ENCODE data around the gene ZSWIM2.
"Not testable (repeated sequence)": the region's sequence is repeated elsewhere in the genome, so short reads cannot be mapped to it uniquely, and the experiment has no call there.

ZSWIM2 gene

DNA sequence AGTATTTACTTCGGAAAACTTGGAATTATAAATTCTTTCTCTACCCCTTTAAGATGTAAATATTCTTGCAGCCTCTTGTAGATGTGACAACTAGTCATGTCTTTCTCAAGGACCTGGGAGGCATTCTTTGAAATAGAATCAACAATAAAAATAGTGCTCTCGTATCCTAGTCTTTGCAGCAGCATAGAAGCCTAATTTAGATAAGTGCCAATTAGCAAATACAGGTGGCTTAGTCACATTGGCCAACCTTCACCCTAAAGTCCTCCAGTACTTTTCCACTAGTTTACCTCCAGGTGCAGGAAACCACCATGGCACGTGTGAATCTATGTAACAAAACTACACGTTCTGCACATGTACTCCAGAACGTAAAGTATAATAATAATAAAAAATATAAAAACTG, 3.5 kb upstream of the ZSWIM2 start:
- DNase-seq (ENCODE audit: low read depth in 3 of 3, low spot score in 1 of 3): no peak

DNA sequence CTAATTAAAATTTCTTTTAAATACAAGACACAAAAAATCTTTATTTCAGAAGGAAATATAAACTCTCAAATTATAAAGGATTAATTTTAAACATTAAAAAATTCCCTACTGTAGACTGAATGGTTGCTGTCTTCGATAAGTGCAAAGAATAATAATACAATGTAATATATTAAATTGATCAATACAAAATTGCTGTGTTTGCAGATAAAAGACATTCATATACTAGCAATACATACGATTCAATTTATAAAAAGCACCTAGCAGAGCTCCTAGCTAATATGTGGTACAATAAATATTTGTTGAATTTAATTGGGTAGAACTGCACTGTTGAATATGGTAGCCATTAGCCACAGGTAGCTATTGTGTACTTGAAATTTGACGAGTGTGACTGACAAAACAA, 6.6 kb downstream of the ZSWIM2 start:
- no peak for DNase-seq (ENCODE audit: low read depth in 3 of 3, low spot score in 1 of 3)

DNA sequence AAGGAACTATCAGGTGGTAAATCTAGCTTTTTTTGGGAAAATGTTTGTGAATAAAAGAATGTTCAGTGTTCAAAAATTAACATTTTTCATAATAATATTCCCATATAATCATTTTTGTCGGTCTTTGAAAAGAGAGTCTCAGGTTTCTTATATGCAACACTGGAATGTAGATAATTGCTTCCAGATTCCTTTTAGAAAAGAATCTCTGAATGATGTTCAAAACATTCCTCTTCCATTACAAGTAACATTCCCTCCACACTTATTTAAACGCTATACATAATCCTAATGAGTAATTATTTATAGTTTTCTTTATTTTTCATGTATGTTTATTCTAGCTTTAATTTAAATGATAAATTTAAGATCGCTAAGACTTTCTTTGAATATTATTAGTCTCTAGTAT, 7.0 kb downstream of the ZSWIM2 start:
- DNase-seq (ENCODE audit: low read depth in 3 of 3, low spot score in 1 of 3): no peak

DNA sequence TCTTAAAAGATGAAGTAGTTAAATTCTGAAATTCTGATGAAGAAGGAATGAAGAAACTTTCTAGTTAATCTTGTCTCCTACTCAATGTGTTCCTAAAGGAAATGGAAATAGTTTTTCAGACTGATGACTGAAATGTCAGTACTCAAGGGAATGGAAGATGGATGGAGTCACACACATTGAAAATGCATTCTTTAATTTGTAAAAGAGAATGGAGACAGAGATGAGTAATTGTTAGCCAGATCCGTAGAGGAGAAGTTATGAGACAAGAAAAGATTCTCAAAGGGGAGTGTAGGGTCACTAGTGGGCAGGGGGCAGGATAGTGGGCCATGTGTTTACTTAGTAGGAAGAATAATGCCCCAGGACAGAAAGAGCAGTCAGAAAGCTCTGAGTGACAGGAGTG, 13.3 kb downstream of the ZSWIM2 start:
- no peak for DNase-seq (ENCODE audit: low read depth in 3 of 3, low spot score in 1 of 3)

DNA sequence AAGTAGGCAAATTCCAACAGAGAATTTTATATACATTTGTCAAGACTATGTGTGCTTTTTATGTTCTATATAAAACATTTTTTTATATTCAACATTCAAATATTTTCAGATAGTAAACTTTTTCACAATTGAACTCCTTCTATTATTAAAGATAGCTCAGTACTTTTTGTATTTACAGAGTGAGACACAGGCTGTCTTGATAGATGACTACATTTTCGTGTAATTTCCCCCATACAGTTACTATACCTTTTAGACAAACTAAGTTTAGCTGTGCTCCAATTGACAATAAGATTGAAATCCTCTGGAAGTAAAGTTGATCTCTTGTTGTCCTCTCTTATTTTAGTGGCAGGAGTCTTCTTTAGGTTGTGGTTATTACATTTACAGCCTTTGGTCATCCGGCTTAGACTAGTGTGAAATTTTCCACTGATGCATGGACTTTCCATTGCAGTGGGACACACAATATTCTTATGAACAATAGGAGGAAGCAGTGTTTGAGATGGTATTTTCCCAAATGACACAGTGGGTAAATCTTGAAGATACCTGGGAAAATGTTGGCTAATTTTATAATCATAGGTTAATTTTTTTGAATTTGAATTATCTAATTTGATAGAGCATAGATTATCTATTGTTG, 21.0 kb downstream of the ZSWIM2 start:
- DNase-seq (ENCODE audit: low read depth in 3 of 3, low spot score in 1 of 3): no peak

DNA sequence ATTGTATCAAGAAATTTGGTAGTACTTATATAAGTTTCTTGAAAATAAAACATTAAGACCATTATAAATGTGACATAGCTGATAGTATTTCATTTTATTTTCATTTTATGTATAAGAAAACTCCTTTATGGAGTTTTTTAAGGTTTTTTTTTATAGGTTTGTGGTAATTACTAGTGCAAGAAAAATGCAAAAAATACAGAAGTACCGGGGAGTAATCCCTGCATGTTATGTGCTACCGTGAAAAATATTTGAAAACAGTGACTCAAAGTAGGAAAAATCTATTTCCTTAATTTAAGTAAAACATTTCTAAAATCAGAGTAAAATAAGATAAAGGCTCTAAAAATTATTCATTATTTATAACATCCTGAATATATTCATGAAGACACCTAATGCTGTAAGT, 21.6 kb downstream of the ZSWIM2 start:
- no peak for DNase-seq (ENCODE audit: low read depth in 3 of 3, low spot score in 1 of 3)

DNA sequence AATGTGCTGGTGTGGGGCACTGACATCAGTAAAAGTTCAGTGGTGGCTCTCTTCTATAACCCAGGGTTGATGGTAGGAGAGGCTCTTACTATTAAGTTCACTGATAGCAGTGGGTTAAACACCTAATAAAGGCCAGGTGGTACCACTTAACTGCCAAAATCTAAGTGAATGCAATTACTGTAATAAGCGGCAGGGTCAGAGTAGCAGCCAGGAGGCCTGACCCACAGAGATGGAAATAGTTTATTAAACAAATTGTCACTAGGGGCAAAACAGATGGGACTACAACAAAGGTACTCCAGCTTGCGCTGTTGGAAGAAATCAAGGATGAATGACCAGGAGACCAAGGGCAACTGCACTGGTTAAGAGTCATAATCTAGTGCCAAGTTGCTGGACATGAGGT, 26.6 kb downstream of the ZSWIM2 start:
- no peak for DNase-seq (ENCODE audit: low read depth in 3 of 3, low spot score in 1 of 3)

DNA sequence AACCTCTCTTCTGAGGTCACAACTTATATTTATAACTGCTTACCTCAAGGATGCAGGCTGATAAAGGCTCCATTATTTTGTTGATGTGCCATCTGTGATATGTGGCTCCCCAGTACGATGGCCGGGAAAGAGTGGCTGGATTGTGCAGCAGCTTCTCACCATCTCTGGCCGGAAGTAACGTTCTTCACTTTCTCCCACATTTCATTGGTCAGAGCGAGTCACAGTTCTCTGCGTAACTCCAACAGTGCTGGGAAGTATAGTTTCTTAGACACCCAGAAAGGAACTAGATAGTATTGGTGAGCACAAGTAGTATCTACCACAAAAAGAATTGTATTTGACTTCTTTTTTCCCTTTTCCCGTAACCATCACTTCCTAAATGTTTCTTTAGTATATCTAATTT, 28.7 kb downstream of the ZSWIM2 start:
- no peak for DNase-seq (ENCODE audit: low read depth in 3 of 3, low spot score in 1 of 3)

DNA sequence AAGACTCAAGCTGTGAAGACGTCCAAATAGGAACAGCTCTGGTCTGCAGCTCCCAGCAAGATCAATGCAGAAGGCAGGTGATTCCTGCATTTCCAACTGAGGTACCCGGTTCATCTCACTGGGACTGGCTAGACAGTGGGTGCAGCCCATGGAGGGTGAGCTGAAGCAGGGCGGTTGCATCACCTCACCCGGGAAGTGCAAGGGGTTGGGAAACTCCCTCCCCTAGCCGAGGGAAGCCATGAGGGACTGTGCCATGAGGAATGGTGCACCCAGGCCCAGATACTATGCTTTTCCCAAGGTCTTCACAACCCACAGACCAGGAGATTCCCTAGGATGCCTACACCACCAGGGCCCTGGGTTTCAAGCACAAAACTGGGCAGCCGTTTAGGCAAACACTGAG, 37.2 kb downstream of the ZSWIM2 start:
- DNase-seq (ENCODE audit: low read depth in 3 of 3, low spot score in 1 of 3): not testable (repeated sequence)

DNA sequence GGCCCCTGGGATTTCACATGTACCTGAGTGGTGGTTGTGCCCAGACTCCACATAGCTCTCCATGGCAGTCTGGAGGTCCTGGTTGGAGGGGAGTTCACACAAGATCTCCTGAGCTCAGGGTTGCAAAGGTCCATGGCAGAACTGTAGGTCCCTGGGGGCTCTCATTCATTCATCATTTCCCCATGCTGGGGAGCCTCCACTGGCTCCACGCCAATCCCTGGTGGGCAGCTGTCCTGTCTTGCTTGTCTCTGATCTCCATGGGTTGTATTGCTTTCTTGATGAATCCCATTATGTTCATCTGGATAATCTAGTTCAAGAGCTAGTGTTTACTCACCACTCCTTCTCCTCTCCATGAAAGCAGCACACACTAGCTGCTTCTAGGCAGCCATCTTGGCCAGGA, 42.4 kb downstream of the ZSWIM2 start:
- no peak for DNase-seq (ENCODE audit: low read depth in 3 of 3, low spot score in 1 of 3)

DNA sequence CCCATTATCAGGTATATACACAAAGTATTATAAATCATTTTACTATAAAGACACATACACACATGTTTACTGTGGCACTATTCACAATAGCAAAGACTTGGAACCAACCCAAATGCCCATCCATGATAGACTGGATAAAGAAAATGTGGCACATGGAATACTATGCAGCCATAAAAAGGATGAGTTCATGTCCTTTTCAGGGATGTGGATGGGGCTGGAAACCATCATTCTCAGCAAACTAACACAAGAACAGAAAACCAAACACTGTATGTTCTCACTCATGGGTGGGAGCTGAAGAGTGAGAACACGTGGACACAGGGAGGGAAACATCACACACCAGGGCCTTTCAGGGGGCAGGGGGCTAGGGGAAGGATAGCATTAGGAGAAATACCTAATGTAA, 50.4 kb downstream of the ZSWIM2 start:
- not testable (repeated sequence) for DNase-seq (ENCODE audit: low read depth in 3 of 3, low spot score in 1 of 3)

DNA sequence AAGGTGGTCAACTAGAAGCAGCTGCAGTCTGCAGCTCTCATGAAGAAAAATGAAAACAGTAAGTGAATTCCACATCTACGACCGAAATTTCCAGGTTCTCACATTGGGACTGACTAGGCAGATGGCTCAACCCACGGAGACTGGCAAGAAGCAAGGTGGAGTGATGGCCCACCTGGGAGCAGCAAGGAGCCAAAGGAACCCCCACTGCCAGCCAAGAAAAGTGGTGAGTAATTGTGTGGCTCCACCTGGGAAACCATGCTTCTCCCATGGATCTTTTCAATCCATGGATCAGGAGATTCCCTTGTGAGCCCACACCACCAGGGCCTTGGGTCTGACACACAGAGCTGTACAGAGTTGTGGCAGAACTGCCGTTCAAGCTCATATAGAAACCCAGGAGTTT, 64.0 kb downstream of the ZSWIM2 start:
- DNase-seq (ENCODE audit: low read depth in 3 of 3, low spot score in 1 of 3): no peak

DNA sequence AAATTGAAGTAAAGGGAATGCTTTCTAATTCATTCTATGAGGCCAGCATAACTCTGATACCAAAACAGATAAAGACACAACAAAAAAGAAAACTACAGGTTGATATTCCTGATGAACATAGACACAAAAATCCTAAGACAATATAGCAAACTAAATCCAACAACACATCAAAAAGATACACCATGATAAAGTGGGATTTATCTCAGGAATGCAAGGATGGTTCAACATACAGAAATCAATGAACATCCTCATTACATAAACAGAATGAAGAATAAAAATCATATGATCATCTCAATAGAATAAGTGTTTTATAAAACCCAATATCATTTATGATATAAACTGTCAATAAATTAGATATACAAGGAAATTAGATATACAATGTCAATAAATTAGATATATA, 65.7 kb downstream of the ZSWIM2 start:
- no peak for DNase-seq (ENCODE audit: low read depth in 3 of 3, low spot score in 1 of 3)

DNA sequence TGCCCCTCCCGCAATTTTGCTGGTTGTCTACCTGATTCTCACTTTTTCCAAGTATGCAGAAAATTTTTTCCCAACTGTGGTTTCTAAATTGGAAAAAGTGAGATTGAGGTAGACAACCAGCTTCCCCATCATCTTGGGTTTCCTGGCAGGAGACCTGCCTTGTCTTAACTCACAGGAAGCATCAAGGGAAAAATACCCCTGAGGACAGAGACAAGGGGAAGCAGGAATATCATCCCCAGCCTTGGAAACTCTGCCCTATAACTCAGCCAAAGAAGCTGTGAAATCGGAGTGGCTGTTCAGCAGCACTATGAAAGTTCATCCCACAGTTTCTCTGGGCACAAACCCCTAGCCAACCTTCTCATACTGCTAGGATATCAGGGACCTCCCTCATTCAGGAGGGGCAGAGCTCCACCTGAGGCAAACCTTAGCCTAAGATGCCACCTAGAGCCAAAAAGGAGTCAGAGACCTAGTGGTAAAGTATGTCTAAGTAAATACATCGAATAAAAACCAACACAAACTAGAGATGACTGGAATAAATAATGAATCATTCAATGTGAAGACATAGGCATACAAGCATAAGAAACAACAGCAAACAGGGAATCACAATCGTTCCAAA, 68.2 kb downstream of the ZSWIM2 start:
- no peak for DNase-seq (ENCODE audit: low read depth in 3 of 3, low spot score in 1 of 3)

Data from stimulated activated CD4-positive, alpha-beta T cell treated with anti-CD3 and anti-CD28 coated beads, TNF-alpha, amount 100 ng/mL, for 1 hour (primary cell).